Fibroblast of skin of right biceps (primary cell): ENCODE data around the gene KNL1.
"Not testable (repeated sequence)": the region's sequence is repeated elsewhere in the genome, so short reads cannot be mapped to it uniquely, and the experiment has no call there.

Experiments used
- DNase-seq: peaks from one replicate; pipeline ENCODE4 v3.0.0-alpha.2; 2013

The KNL1 gene

GRCh38 chr15:40590667-40591050, 3.4 kb upstream of the KNL1 start:
- no peak for DNase-seq

- no peak for DNase-seq
Measured at GRCh38 chr15:40591389-40591788, 2.7 kb upstream of the KNL1 start.

DNA sequence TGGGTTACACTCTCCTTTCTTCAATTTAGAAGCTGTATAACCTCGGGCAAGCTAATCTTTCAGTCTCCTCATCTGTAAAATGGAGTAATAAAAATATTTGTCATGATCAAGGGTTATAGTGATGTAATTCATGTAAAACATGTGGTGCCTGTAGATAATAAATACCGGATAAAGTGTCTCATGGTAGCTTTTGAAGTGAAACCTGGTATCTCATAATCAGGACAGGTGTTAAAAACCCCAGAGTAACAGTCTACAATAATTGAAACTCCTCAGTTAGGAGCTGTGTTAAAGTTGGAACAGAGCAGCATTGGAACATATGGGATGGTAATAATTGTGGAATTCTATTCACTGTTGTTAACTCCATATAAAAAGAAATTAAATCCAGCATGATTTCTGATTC, 884 bp upstream of the KNL1 start:
- DNase-seq = no peak

DNA sequence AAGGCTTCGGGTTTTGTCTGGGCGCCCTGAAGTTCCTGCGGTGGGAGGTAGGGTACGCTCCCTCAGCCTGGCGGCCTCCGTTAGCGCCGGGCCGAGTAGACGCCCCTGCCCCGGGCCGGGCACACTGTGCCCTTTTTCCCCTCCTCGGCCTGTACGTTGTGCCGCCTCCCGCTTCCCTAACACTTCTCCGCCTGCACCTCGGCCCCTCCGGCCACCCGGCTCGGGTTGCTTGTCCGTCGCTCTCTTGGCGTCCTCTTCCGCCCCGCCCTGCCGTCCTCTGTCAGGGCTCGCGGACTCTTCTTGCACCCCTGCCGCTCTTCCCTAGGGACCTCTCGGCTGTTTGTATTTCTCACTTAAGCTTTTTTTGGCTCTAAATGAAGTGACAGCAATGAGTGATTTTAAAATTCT, 384 bp downstream of the KNL1 start:
- peak; percentile 54 for DNase-seq

- DNase-seq = no peak
Measured at GRCh38 chr15:40595219-40595618, 1.2 kb downstream of the KNL1 start.

DNA sequence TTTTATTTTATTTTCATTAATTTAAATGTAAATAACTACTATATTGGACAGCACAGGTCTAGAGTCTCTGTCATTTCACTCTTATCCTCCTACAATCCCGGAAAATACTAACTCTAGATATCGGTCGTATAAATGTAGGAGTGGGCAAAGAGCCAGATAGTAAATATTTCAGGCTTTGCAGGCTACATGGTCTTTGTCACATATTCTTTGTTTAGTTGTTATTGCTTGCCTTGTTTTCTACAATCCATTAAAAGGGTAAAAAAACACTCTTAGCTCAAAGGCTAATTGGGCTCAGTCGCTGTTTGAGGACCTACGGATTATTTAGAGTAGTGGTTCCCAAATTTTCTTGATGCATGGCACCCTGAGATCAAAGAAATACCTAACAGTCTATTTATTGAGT, 1.7 kb downstream of the KNL1 start:
- DNase-seq = no peak

- no peak for DNase-seq
Measured at GRCh38 chr15:40597024-40597423, 3.0 kb downstream of the KNL1 start.

DNA sequence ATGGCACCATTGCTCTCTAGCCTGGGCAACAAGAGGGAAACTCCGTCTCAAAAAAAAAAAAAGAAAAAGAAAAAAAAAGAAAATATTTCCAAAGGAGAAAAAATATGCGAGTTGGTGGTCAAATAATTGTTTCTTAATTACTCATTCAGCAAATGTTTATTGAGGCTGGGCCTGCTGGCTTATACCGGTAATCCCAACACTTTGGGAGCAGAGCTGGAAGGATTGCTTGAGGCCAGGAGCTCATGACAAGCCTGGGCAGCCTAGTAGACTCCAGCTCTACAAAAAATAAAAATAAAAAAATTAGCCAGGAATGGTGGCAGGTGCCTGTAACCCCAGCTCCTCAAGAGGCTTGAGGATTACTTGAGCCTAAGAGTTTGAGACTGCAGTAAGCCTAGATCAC, 4.1 kb downstream of the KNL1 start:
- peak; percentile 18 for DNase-seq

DNA sequence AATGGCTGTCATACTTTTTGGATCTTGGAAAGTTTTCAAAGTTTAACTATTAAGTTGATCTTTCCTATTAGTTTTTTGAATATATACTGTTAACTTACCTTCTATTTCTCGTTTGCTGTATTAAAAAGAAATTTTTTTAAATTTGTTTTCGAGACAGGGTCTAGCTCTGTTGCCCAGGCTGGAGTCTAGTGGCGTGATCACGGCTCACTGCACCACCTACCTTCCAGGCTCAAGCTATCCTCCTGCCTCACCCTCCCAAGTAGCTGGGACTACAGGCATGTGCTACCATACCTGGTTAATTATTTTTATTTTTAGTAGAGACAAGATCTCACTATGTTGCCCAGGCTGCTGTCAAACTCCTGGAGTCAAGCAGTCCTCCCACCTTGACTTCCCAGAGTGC, 4.6 kb downstream of the KNL1 start:
- no peak for DNase-seq

DNA sequence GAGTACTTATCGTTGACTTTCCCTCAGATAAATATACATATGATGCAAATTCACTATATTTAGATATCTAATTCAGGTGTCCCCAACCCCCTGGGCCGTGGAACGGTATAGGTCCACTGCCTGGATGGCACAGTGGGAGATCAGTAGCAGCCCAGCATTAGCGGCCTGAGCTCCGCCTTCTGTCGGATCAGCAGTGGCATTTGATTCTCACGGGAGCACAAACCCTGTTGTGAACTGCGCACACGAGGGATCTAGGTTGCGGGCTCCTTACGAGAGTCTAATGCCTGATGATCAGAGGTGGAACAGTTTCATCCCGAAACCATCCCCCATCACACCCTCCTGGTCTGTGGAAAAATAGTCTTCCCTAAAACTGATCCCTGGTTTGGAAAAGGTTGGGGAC, 6.9 kb downstream of the KNL1 start:
- DNase-seq = no peak

- no peak for DNase-seq
Measured at GRCh38 chr15:40603935-40604334, 9.9 kb downstream of the KNL1 start.

DNA sequence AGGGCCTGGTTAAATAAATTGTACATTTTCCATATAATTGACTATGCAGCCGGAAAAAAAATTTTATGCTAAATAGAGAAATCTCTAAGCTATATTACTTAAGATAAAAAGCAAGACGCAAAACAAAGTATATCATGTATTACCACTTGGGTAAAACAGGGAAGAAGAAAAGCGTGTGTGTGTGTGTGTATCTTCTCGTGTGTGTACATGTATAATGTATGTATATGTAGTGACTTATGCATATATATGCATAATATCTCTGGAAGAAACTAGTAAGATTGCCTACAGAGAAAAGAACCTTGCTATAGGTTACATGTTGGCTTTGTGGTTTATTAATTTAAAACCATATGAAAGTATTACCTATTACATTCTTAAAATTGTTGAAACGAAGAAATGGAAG, 19.0 kb downstream of the KNL1 start:
- no peak for DNase-seq

GRCh38 chr15:40618023-40618422, 24.0 kb downstream of the KNL1 start:
- DNase-seq = no peak

GRCh38 chr15:40618906-40619305, 24.9 kb downstream of the KNL1 start:
- DNase-seq = no peak

DNA sequence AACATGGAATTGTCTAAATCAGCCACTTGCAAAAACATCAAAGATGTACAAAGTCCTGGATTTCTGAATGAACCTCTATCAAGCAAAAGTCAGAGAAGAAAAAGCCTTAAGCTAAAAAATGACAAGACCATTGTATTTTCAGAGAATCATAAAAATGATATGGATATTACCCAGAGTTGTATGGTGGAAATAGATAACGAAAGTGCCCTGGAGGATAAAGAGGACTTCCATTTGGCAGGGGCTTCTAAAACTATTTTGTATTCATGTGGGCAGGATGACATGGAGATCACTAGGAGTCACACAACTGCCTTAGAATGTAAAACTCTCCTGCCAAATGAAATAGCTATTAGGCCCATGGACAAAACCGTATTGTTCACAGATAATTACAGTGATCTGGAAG, 29.3 kb downstream of the KNL1 start:
- no peak for DNase-seq

GRCh38 chr15:40630313-40630712, 36.3 kb downstream of the KNL1 start:
- DNase-seq = no peak

DNA sequence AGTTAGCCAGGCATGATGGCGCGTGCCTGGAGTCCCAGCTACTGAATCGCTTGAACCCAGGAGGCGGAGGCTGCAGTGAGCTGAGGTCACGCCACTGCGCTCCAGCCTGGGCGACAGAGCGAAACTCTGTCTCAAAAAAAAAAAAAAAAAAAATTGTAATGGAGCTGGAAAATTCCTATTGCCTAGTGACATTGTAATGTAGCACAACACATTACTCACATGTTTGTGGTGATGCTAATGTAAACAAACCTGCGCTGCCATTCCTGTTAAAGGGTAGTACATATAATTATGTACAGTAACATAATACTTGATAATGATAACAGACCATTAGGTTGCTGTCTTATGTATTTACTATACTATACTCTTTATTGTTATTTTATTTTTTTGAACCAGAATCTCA, 39.1 kb downstream of the KNL1 start:
- peak; percentile 8 for DNase-seq

GRCh38 chr15:40637221-40637745, 43.2 kb downstream of the KNL1 start:
- peak; percentile 18 for DNase-seq

GRCh38 chr15:40639677-40640076, 45.6 kb downstream of the KNL1 start:
- DNase-seq = no peak

GRCh38 chr15:40647523-40647922, 53.5 kb downstream of the KNL1 start:
- DNase-seq = no peak

DNA sequence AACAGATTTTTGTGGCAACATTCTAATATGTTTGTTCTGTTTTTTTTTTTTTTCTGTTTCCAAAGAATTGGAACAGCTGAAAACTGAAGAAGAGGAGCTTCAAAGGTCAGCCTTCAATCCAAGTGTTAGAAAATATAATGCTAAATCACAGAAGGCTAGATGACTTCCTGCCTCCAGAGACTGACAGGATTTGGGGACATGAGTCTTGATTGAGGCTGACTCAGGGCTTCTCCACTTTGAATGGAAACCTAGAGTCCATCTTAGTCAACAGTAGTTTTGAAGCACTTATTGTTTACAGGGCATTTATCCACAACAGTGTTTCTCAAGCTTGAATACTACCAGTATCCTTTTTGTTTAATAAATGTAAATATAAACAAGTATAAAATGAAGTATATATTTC, 56.4 kb downstream of the KNL1 start:
- DNase-seq = no peak

DNA sequence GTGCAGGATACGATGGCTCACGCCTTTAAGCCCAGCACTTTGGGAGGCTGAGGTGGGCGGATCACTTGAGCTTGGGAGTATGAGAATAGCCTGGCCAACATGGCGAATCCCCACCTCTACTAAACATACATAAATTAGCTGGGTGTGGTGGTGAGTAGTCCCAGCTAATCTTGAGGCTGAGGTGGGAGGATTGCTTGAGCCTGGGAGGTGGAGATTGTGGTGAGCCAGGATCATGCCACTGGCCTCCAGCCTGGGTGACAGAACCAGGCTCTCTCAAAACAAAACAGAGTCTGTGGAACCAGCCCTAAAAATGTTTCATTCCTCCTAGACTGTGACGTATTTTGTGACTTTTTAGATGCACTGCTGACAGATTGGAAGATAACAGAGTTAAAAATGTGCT, 66.6 kb downstream of the KNL1 start:
- no peak for DNase-seq

DNA sequence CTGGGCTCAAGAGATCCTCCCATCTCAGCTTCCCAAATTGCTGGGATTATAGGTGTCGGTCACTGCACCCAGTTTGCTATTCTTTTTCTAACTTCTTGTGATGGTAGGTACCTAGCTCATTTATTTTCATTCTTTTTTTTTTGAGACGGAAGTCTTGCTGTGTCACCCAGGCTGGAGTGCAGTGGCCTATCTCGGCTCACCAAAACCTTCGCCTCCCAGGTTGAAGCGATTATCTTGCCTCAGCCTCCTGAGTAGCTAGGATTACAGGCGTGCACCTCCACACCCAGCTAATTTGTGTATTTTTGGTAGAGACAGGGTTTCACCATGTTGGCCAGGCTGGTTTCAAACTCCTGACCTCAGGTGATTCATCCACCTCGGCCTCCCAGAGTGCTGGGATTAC, 70.9 kb downstream of the KNL1 start:
- DNase-seq = no peak

- not testable (repeated sequence) for DNase-seq
Measured at GRCh38 chr15:40676290-40676689, 82.2 kb downstream of the KNL1 start.

DNA sequence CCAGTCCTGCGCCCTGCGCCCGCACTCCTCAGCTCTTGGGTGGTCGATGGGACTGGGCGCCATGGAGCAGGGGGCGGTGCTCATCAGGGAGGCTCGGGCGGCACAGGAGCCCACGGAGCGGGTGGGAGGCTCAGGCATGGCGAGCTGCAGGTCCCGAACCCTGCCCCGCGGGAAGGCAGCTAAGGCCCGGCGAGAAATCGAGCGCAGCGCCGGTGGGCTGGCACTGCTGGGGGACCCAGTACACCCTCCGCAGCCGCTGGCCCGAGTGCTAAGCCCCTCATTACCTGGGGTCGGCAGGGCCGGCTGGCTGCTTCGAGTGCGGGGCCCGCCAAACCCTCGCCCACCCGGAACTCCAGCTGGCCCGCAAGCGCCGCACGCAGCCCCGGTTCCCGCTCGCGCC, 82.9 kb downstream of the KNL1 start:
- DNase-seq = not testable (repeated sequence)

DNA sequence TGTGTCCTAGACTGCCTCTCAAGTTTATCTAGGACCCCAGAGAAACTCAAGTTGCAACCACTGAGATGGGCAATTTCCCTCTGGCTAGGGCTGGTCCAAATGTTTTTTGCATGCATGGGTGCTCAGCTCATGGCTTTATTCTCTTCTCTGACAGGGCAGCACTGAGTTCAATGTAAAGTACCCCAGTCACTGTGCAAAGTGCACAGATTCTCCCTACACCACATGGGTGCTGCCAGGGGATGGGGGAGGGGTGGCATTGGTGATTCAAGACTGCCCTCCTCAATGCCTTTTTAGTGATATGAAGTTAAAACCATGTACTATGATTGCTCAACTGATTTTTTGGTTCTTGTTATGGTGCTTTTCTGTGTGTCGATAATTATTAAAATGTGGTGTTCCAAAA, 86.1 kb downstream of the KNL1 start:
- DNase-seq = no peak
